Activated CD4-positive, alpha-beta T cell treated with anti-CD3 and anti-CD28 coated beads, Interleukin-2, amount 50 U/mL, for 4 hours (primary cell): ENCODE data around the gene ZBTB44.
A peak's percentile ranks its signal among the peaks of the same experiment; 100 is the strongest.
"Not testable (repeated sequence)": the region's sequence is repeated elsewhere in the genome, so short reads cannot be mapped to it uniquely, and the experiment has no call there.

Experiments used
- DNase-seq, 2 experiments: peaks; one replicate each; pipeline ENCODE4 v3.0.0-alpha.2; 2020

The ZBTB44 gene

GRCh38 chr11:130314750-130315285 lies at the start of gene ZBTB44:
Gene ZBTB44 (minus strand): TSS chr11:130314917. CDS start chr11:130261873, 53,044 bp downstream.
- peak; percentile 87 to 89 for DNase-seq

- no peak for DNase-seq
Measured at GRCh38 chr11:130359419-130359818, 44.7 kb upstream of the ZBTB44 start.

DNA sequence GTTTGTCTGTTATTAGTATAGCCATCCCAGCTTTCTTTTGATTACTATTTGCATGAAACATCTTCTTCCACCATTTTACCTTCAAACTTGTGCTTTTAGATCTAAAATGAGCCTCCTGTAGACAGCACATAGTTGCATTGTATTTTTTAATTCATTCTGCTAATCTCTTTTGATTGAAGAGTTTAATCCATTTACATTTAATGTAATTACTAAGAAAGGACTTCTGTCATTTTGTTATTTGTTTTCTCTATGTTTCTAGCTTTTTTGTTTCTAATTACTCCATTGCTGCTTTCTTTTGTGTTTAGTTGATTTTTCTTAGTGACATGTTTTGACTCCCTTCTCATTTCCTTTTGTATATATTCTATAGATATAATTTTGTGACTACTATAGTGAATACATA lies 43.7 kb upstream of the ZBTB44 start:
- no peak for DNase-seq

- no peak for DNase-seq
Measured at GRCh38 chr11:130347261-130347660, 32.5 kb upstream of the ZBTB44 start.

- no peak for DNase-seq
Measured at GRCh38 chr11:130344841-130345240, 30.1 kb upstream of the ZBTB44 start.

- DNase-seq = no peak
Measured at GRCh38 chr11:130340671-130341319, 26.1 kb upstream of the ZBTB44 start.

- no peak for DNase-seq
Measured at GRCh38 chr11:130338667-130339066, 23.9 kb upstream of the ZBTB44 start.

- DNase-seq = no peak
Measured at GRCh38 chr11:130337281-130338089, 22.8 kb upstream of the ZBTB44 start.

DNA sequence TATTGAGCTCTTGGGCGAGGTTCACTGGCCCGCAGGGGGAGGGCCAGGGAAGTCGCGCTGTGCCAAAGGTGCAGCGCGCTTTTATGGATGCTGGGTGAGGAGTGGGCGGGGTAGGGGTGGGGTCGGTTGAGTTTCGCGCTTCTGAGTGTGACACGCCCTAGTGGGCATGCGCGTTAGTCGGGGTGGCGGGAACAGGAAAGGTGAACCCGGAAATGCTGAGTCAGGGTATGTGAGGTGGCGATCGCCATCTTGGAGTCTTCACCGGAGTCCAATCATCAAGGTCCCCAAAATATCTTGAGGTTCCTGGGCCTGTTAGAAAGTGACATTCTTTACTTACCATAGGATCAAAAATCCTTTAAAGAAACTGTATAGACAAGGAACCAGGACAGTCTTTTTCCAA lies 16.7 kb upstream of the ZBTB44 start:
- DNase-seq = not testable (repeated sequence)

DNA sequence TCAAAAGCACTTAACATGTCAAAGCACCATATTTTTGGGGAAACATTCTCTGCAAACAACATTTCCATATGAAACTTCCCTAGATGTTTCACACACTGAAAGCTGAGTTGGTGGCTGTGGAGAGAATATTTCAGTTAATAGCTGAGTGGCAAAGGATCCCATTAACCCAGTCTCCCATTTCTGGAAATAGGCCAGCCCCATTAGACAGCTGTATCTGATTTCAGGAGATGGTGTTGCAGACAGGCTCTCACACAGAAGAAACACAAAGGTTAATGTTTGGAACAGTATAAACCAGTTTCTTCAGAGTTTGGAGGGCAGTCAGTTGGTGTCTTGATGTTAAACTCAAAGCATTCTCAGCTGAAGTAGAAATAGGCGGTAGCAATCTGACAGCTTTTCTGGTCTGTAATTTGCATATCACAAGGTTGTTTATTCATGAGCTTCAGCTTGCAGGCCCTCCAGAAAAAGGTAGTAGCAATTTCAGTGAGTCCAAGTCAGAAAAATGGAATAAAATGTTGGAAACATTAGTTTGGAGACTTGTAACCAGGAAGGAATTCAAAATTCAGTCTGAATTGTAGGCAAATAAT lies 15.5 kb upstream of the ZBTB44 start:
- DNase-seq = no peak

GRCh38 chr11:130328420-130328819 lies 13.7 kb upstream of the ZBTB44 start:
- DNase-seq = no peak

DNA sequence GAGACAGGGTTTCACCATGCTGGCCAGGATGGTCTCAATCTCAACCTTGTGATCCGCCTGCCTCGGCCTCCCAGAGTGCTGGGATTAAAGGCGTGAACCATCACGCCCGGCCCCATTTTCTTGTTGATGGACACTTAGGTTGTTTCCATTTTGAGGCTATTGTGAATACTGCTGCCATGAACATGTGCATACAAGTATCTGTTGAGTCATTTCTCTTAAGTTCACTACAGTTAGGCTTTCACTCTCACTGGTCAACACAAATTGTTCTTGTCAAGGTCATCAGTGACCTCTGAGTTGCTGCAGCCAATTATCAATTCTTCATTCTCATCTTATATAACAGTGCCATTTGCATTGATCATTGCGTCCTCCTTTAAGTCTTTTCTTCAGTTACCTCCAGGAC lies 13.0 kb upstream of the ZBTB44 start:
- no peak for DNase-seq

DNA sequence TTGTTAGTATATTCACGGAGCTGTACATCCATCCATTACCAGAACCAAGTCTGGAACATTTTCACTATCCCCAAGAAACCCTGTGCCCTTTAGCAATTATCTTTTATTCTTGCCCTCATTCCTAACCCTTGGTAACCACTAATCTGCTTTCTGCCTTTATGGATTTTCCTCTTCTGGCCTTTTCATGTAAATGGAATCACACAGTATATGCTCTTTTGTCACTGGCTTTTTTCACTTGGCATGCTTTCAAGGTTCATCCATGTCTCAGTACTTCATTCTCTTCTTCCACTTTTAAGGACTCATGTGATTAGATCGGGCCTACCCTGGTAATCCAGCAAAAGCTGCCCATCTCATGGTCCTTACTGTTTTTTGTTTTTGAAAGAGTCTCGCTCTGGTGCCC lies 11.0 kb upstream of the ZBTB44 start:
- DNase-seq = no peak

- no peak for DNase-seq
Measured at GRCh38 chr11:130323452-130324450, 9.0 kb upstream of the ZBTB44 start.

DNA sequence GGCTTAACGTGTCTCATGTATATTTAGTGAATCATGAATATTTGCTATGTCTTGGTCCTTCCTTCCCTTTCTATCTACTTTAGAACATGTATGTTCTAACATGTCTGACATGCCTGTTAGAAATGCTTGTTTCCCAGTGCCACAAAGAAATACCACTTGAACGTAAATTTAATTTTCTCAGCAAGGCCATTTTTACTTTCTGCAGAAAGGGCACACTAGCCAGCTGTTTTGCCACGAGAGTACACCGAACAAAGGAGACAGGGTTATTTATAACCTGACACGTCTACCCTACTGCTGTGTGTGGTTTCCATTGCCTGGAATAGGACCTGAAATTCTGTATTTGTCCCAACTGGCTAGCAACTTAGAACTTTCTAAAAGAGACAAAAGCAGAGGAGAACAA lies 7.4 kb upstream of the ZBTB44 start:
- no peak for DNase-seq

- DNase-seq = no peak
Measured at GRCh38 chr11:130318031-130318673, 3.4 kb upstream of the ZBTB44 start.

DNA sequence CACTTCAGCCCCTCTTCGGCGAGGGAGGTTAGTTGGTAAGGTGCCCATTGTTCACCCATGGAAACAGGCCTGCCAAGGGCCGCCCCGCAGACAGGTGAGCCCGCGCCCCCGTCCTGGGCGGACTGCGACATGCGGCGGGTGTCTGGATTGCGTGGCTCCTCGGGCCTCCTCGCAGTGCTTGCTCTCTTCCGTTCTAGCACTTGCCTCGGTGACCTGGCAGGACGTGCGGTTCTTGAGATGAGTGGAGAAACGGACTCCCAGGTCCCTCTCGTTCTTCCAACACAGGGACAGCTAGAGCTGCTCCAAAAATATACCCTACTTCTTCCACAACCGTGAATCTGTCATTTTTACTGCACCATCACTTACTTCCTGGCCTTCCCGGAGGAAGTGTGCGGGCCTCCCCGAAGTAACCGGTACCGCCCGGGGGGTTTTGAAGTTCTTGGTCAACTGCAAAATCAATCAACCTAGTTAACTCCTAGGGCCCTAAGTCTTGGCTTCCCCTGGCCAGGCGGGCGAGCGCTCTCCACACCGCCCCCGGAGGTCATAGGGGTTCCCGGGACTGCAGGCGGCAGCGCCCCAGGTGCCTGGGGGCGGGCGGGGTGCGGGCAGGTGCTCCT lies 745 bp upstream of the ZBTB44 start:
- peak; percentile 30 to 38 for DNase-seq

GRCh38 chr11:130314184-130314749 lies 450 bp downstream of the ZBTB44 start:
- peak; percentile 54 to 56 for DNase-seq

DNA sequence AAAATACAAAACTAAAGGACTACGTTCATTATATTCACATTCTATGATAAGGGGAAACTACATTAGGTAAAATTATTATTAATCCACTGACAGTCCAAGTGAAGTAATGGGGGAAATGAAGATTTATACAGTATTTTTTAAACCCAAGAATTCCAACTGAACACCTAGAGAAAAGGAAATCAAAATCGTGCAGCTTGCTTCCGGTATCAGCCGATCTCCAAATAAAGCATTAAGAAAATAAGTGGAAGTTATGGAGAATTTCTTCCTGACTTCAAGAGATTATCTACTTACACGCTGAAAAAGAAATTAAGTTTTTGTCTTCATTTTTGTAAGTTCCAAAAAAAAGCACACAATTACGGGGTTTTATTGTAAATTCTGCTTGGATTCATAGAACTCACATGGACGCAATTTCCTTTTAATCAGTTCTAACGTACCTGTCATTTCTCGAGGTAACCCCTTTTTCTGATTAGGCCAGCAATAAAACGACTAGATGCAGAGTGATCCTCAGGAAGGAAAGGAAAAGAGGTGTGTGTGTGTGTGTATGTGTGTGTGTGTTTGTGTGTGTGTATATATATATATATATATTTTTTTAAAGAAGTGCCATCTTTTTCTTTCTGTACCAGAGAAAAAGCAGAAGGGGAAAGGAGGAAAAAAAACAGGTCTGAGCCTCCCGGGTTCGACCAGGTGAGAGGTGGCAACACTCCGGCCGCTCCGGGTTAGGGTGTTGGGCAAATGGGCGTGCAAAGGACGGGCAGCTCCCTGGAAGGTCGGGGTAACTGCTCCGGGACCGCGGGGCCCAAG lies 1.1 kb downstream of the ZBTB44 start:
- DNase-seq = no peak

DNA sequence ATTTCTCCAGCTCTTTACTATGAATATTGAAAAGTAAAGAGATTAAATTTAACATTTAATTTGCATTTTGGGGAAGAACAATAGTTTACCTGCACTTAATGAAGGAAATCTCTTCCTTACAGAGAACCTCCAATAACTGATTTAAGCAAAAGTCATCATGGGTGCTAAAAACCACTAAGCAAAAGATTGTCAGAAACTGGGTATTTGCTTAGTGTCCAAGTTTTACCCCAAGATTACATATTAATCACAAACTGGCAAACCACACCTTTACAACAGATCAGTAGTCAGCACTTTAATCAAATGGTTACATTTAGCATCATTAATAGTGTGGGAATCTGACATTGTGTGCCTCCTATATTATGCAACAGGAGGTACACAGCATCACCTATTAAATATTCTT lies 2.7 kb downstream of the ZBTB44 start:
- DNase-seq = no peak
